CD4-positive, alpha-beta T cell treated with Interferon alpha-2 for 1 hour (primary cell): Measurements from ENCODE around the gene PRKACG.

Experiments
- DNase-seq, 2 donors: peaks; one replicate each; pipeline ENCODE4 v3.0.0-alpha.2; 2020 to 2022

PRKACG gene

GRCh38 chr9:68979538-68980314 is 34.2 kb downstream of the PRKACG start:
- no peak for DNase-seq

GRCh38 chr9:68978501-68978900 is 35.4 kb downstream of the PRKACG start:
- no peak for DNase-seq

- peak in 1 of 2 donors; percentile 30 for DNase-seq
These were observed 35.8 kb downstream of the PRKACG start for GRCh38 chr9:68978066-68978465.

GRCh38 chr9:68975365-68976043 is 38.4 kb downstream of the PRKACG start:
- no peak for DNase-seq

- DNase-seq = no peak
These were observed 39.0 kb downstream of the PRKACG start for GRCh38 chr9:68974901-68975300.

DNA sequence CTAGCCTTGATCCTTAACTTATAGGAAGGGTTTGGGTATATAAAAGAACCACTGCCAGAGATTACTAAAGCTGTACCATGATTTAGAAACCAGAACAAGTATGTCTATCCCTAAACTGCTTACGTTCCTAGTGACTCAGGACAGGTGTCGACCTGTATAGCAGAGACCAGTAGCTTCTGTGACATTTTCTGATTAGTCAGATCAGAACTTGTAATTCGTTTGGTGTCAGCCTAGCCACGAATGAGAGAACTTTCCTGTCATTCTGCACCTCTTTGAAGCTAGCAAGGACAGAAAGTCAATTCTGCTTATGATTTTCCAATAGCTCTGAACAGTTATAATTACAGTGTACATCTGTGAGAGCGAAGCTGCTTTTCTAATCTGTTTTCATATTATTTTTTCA is 39.5 kb downstream of the PRKACG start:
- DNase-seq = no peak

GRCh38 chr9:68973619-68974018 is 40.3 kb downstream of the PRKACG start:
- no peak for DNase-seq

- DNase-seq = no peak
These were observed 43.8 kb downstream of the PRKACG start for GRCh38 chr9:68970151-68970550.

DNA sequence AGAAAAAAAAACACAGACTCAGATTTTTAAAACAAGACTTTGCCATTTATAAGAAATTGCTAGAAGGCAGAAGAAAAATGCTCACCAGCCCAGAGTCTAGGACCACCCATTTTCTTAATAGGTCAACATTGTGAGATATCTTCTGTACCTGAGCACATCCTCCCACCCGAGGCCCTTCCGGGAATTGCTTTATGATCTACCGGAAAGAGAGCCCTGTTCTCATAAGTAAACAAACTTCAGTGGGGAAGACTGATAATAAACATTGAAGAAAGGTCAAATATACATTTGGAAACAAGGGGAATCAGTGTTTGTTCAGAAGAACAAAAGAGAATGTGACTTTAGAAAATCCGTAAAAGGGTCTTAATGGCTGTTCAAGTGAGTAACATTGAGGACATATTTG is 44.4 kb downstream of the PRKACG start:
- no peak for DNase-seq

- no peak for DNase-seq
These were observed 46.1 kb downstream of the PRKACG start for GRCh38 chr9:68967800-68968199.

DNA sequence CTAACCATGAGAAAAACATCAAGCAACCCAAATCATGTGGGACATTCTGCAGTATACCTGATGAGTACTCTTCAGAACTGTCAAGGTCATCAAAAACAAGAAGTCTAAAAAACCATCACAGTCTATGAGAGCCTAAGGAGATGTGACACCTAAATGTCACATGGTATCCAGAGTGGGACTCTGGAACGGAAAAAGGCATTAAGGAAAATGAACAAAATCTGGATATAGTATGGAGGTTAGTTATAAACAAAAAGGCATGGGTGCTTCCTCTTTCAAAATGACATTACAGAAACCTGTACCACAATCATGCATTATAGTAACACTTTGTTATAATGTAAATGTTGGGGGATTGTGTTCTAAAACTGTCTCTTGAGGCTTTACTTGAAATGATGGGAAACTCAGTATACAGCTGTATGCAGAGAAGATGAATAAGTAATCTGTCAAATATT is 47.4 kb downstream of the PRKACG start:
- no peak for DNase-seq

DNA sequence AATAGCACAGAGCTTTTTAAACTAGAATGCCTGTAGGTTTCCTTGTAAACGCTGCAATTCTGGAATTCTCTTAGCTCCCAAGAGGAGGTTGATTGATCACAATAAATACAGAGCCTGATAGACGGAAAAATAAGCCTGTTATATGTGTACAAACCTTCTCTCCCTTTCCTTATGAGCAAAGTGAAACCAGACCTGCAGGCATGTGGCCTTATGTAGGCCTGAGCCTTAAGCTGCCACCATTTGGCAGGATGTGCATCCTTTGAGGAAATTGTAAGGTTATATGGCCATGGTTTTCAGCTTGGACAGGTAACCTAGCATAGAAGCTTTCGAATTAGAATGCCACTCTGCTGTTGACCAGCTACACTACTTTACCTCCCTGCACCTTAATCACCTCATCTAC is 49.1 kb downstream of the PRKACG start:
- no peak for DNase-seq

- no peak for DNase-seq
These were observed 49.8 kb downstream of the PRKACG start for GRCh38 chr9:68964102-68964541.

DNA sequence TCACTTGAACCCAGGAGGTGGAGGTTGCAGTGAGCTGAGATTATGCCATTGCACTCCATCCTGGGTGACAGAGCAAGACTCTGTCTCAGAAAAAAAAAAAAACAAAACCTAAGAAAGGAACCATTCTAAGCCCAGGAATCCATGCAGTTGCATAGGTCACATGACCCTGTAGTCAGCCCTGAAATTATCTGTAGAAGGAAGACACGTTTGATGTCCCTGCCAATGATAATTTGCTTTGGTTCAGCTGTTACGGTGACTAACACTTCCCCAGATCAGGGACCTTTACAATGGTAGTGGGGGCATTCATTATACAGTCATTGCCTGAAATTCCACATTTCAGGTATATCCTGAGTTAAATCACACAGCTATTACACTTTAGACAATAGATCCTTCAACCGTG is 50.5 kb downstream of the PRKACG start:
- DNase-seq = no peak
